ENCODE measurements around the gene LPCAT2. TPM values are rescaled to one million over a fixed set of nuclear protein-coding genes. Genes with fewer than 3 reads are reported as not detected.
"Not testable (repeated sequence)": the region's sequence is repeated elsewhere in the genome, so short reads cannot be mapped to it uniquely, and the experiment has no call there.

LPCAT2 gene
- total RNA-seq, 1 experiment from 2014 or later: 0.84 TPM

DNA sequence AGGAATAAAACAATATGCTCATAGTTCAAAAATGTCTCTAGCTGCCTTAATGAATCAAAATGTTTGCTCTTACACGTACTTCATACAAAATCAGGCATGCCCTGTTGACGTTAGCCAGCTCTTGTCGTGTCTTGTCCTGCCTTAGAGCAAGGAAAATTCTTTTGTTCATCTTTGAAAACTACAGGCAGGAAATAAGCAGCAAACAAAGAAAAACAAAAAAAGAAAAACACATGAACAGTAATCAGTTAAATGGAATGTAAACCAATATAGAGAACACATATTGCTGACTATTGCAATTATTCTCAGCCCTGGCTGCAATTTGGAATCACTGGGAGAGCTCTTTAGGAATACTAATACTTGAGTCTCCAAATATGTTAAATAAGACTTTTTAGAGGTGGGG lies 59.3 kb downstream of the LPCAT2 start:
- DNase-seq (ENCODE audit: low read depth): no peak
- in situ Hi-C loops (cut with HindIII; ENCODE audit: low pct_unique_long_range_greater_than_20kb, low sequenced_read_pairs): no loop called here

DNA sequence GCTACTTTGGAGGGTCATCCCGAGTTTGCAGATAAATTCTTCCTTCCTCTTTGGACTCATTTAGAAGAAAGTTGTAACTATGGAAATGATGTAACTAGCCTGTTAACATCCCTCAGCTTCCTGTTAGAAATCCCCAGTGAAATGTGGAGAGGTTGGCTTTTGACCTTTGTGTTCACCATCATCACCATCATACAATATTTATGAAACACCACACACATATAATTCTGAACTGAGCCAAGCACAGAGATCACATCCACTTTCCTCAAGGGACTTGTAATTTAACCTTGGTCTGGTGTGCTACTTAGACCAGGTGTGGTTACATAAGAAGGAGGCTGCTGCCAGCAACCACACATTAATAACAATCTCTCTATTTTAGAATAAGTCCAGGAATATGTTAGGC lies 60.2 kb downstream of the LPCAT2 start:
- in situ Hi-C loops (cut with HindIII; ENCODE audit: low pct_unique_long_range_greater_than_20kb, low sequenced_read_pairs): no loop called here
- DNase-seq (ENCODE audit: low read depth): no peak

GRCh38 chr16:55570159-55570558 lies 61.3 kb downstream of the LPCAT2 start:
- in situ Hi-C loops (cut with HindIII; ENCODE audit: low pct_unique_long_range_greater_than_20kb, low sequenced_read_pairs): no loop called here
- DNase-seq (ENCODE audit: low read depth): no peak

GRCh38 chr16:55571191-55571897 lies 62.5 kb downstream of the LPCAT2 start:
- in situ Hi-C loops (cut with HindIII; ENCODE audit: low pct_unique_long_range_greater_than_20kb, low sequenced_read_pairs): no loop called here
- no peak for DNase-seq (ENCODE audit: low read depth)

DNA sequence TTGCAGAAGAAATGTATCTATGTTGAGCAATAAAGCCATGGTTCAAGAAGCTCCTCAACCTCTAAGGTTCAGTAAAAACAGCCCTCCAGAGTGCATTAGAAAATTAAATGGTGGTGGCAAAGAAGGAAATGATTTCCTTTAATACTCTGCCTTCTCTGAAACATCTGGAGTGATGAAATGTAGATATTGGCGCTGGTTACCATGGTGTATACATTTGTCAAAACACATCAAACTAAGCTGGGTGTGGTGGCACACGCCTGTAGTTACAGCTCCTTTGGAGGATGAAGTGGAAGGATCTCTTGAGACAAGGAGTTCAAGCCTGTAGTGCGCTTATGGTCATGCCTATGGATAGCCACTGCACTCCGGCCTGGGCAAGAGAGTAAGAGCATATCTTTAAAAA lies 63.6 kb downstream of the LPCAT2 start:
- DNase-seq (ENCODE audit: low read depth): no peak
- in situ Hi-C loops (cut with HindIII; ENCODE audit: low pct_unique_long_range_greater_than_20kb, low sequenced_read_pairs): no loop called here

DNA sequence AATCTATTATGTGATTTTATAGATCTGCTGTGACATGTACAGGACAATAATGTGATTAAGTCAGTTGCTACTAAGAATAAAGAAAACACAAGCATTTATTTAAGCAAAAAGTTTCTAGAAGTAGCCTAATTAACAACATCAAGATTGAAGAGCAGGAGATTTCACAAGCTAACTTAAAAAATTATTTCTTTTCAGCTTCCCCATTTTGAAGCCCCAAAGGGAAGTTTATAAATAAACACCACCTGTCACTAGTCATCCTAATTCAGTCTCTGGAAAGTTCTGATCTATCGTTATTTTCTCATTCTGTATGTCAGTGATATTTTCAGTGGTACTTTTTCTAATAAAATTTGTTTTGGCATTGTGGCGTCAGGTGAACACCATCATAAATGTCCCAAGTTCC lies 65.9 kb downstream of the LPCAT2 start:
- no peak for DNase-seq (ENCODE audit: low read depth)
- in situ Hi-C loops (cut with HindIII; ENCODE audit: low pct_unique_long_range_greater_than_20kb, low sequenced_read_pairs): no loop called here

GRCh38 chr16:55575496-55575895 lies 66.6 kb downstream of the LPCAT2 start:
- DNase-seq (ENCODE audit: low read depth): no peak
- in situ Hi-C loops (cut with HindIII; ENCODE audit: low pct_unique_long_range_greater_than_20kb, low sequenced_read_pairs): no loop called here

- in situ Hi-C loops (cut with HindIII; ENCODE audit: low pct_unique_long_range_greater_than_20kb, low sequenced_read_pairs): no loop called here
Measured at GRCh38 chr16:55576384-55576783, 67.5 kb downstream of the LPCAT2 start.

DNA sequence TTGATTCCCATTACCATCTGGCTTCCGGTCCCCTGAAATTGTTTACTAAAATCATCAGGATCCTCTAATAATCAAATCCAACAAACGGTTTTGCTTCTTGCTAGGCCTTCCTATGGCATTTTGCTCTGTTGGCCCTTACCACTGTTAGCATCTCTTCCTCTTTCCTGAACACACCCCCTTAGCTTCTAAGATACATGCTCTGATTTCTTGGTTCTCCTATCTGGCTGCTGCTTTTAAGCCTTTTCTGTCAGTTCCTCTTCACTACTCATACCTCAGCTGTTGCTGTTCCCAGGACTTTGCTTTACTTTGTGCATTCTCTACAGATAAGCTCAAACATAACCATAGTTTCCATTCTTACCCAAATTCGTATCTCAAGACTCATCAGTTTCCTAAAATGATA lies 69.0 kb downstream of the LPCAT2 start:
- in situ Hi-C loops (cut with HindIII; ENCODE audit: low pct_unique_long_range_greater_than_20kb, low sequenced_read_pairs): no loop called here
- no peak for DNase-seq (ENCODE audit: low read depth)

More at GRCh38 chr16:55576384-55576783, 67.5 kb downstream of the LPCAT2 start:
- no peak for DNase-seq (ENCODE audit: low read depth)

DNA sequence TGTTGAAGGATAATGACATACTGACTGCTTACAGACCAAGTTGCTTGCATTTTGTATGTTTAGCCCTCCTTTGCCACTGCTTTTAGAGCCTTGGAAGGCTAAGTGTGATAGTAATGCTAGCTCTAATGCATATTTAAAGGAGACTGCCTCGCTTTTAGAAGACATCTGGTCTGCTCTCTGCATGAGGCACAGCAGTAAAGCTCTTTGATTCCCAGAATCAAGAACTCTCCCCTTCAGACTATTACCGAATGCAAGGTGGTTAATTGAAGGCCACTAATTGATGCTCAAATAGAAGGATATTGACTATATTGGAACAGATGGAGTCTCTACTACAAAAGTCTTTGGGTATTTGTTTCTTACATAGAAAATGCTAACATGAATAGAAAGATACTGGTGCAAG lies 76.8 kb downstream of the LPCAT2 start:
- no peak for DNase-seq (ENCODE audit: low read depth)
- in situ Hi-C loops (cut with HindIII; ENCODE audit: low pct_unique_long_range_greater_than_20kb, low sequenced_read_pairs): no loop called here

GRCh38 chr16:55588799-55589198 lies 79.9 kb downstream of the LPCAT2 start:
- in situ Hi-C loops (cut with HindIII; ENCODE audit: low pct_unique_long_range_greater_than_20kb, low sequenced_read_pairs): no loop called here
- no peak for DNase-seq (ENCODE audit: low read depth)

GRCh38 chr16:55592306-55592705 lies 83.4 kb downstream of the LPCAT2 start:
- no peak for DNase-seq (ENCODE audit: low read depth)
- in situ Hi-C loops (cut with HindIII; ENCODE audit: low pct_unique_long_range_greater_than_20kb, low sequenced_read_pairs): no loop called here

DNA sequence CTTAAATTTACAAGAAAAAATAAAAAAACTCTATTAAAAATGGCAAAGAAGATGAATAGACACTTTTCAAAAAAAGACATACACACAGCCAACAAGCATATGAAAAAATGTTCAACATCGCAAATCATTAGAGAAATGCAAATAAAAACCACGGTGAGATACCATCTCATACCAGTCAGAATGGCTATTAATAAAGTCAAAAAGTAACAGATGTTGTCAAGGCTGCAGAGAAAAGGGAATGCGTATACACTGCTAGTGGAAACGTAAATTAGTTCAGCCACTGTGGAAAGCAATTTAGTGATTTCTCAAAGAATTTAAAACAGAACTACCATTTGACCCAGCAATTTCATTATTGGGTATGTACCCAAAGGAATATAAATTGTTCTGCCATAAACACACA lies 89.1 kb downstream of the LPCAT2 start:
- in situ Hi-C loops (cut with HindIII; ENCODE audit: low pct_unique_long_range_greater_than_20kb, low sequenced_read_pairs): no loop called here
- no peak for DNase-seq (ENCODE audit: low read depth)

DNA sequence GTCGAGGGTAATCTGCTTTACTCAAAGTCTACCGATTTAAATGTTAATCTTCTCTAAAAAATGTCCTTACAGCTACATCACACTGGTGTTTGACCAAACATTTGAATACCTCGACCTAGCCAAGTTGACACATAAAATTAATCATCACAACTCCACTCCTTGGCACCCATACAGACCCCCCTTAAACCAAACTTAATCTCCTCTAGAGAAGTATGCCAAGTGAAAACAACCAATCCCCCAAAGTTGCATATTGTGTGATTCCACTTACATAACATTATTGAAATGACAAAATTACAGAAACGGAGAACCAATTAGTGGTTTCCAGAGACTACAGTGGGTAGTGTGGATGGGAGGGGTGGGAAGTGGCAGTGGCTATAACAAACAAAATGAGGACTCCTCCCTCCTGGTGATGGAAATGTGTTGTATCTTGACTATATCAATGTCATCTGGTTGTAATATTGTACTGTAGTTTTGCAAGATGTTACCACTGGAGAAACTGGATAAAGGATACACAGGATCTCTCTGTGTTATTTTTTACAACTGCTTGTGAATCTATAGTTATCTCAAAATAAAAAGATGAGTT lies 97.0 kb downstream of the LPCAT2 start:
- in situ Hi-C loops (cut with HindIII; ENCODE audit: low pct_unique_long_range_greater_than_20kb, low sequenced_read_pairs): no loop called here
- no peak for DNase-seq (ENCODE audit: low read depth)

- no peak for DNase-seq (ENCODE audit: low read depth)
- in situ Hi-C loops (cut with HindIII; ENCODE audit: low pct_unique_long_range_greater_than_20kb, low sequenced_read_pairs): no loop called here
Measured at GRCh38 chr16:55613613-55614335, 104.9 kb downstream of the LPCAT2 start.

- in situ Hi-C loops (cut with HindIII; ENCODE audit: low pct_unique_long_range_greater_than_20kb, low sequenced_read_pairs): no loop called here
- DNase-seq (ENCODE audit: low read depth): no peak
Measured at GRCh38 chr16:55615071-55615470, 106.2 kb downstream of the LPCAT2 start.

GRCh38 chr16:55615670-55616069 lies 106.8 kb downstream of the LPCAT2 start:
- DNase-seq (ENCODE audit: low read depth); in situ Hi-C loops (cut with HindIII; ENCODE audit: low pct_unique_long_range_greater_than_20kb, low sequenced_read_pairs): not testable (repeated sequence)

DNA sequence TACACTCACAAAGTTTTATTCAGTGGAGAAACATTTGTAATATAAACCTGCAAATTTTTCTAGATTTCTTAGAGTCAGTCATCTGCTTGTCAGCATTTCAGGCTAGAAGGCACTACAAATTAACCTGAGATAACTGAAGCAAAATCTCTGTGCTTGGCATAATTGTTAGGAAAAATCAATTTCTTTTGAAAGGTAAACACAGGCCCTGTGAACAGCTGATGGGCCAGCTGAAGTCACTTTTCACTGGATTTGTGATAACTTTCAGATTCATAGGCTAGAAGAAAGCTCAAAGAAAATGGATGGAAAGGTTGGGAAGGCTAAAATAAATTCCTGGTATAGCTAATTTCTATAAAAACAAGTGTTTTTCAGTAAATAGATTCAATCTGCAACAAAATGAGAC lies 112.9 kb downstream of the LPCAT2 start:
- in situ Hi-C loops (cut with HindIII; ENCODE audit: low pct_unique_long_range_greater_than_20kb, low sequenced_read_pairs): no loop called here
- DNase-seq (ENCODE audit: low read depth): no peak

DNA sequence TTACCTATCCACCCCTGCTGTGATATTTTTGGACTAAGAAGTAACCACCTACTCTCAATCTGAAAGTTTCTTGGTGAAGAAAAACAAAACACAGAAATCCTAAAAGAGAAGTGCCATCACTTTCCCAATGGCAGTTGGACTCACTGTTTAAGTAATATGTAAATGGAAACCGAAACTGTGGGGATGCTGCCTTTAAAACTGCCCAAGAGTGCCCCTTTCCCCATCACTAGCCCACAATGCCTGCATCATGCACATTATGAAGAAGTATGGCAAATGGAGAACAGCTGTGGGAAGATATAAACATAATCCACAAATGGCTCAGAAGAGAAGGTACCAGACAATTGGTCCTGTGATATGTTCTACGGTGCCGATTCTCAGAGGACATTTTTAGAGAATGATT lies 113.4 kb downstream of the LPCAT2 start:
- DNase-seq (ENCODE audit: low read depth): no peak
- in situ Hi-C loops (cut with HindIII; ENCODE audit: low pct_unique_long_range_greater_than_20kb, low sequenced_read_pairs): no loop called here
